SU-DHL-6 (cell line): ENCODE results near the gene VPS11.
A peak's percentile ranks its signal among the peaks of the same experiment; 100 is the strongest.

Experiments used
- H2AFZ ChIP-seq: fragments of 200-600 bp; sonication (generic); 2 replicates; pipeline ENCODE4 v1.6.1; 2014; ENCODE audit warnings: low read depth, mild to moderate bottlenecking, moderate library complexity, mixed read lengths, antibody characterized with exemption, low read length; ENCODE audit not compliant: severe bottlenecking
- H3F3A ChIP-seq: fragments of 200-600 bp; shearing (Covaris generic); 2 replicates; pipeline ENCODE4 v1.6.0; 2016; ENCODE audit warnings: antibody characterized with exemption, mild to moderate bottlenecking; ENCODE audit not compliant: insufficient read depth
- H3K27ac ChIP-seq: fragments of 200-600 bp; sonication (generic); 2 replicates; pipeline ENCODE4 v1.5.1; 2016; ENCODE audit warnings: low read depth, mild to moderate bottlenecking, low read length, moderate library complexity, mixed read lengths
- H3K27me3 ChIP-seq: fragments of 200-600 bp; sonication (generic), shearing (Covaris generic); 2 replicates; pipeline ENCODE4 v1.6.0; 2014; ENCODE audit warnings: mild to moderate bottlenecking, low read length
- H3K36me3 ChIP-seq: fragments of 200-600 bp; sonication (generic); 2 replicates; pipeline ENCODE4 v1.6.1; 2014; ENCODE audit warnings: mild to moderate bottlenecking, low read length, mixed read lengths
- H3K4me2 ChIP-seq: fragments of 300-600, 200-600 bp; shearing (Covaris generic), sonication (generic); 2 replicates; pipeline ENCODE4 v1.6.0; 2014; ENCODE audit warnings: low read length, low read depth, mild to moderate bottlenecking; ENCODE audit not compliant: poor library complexity, severe bottlenecking
- H3K4me3 ChIP-seq: fragments of 200-600 bp; sonication (generic); 2 replicates; pipeline ENCODE4 v1.5.1; 2014; ENCODE audit warnings: antibody characterized with exemption, low read length, mild to moderate bottlenecking, mixed read lengths; ENCODE audit not compliant: insufficient read depth, poor library complexity, severe bottlenecking
- H3K79me2 ChIP-seq: fragments of 200-600 bp; sonication (generic); 2 replicates; pipeline ENCODE4 v1.6.1; 2014; ENCODE audit warnings: mild to moderate bottlenecking, low read length, moderate library complexity; ENCODE audit not compliant: insufficient read depth
- H3K9ac ChIP-seq: fragments of 200-600 bp; sonication (generic); 2 replicates; pipeline ENCODE4 v1.7.0; 2014; ENCODE audit warnings: mild to moderate bottlenecking, low read length
- H3K9me2 ChIP-seq: fragments of 200-600 bp; sonication (generic); replicated peaks from 2 replicates; pipeline ENCODE4 v1.6.1; 2014; ENCODE audit warnings: low read length; ENCODE audit not compliant: insufficient read depth
- H3K9me3 ChIP-seq: fragments of 200-600 bp; sonication (generic); 2 replicates; pipeline ENCODE4 v1.6.1; 2014; ENCODE audit warnings: low read length, mixed read lengths; ENCODE audit not compliant: insufficient read depth
- H4K20me1 ChIP-seq: fragments of 200-600 bp; sonication (generic); 2 replicates; pipeline ENCODE4 v1.6.1; 2014; ENCODE audit warnings: low read depth, mild to moderate bottlenecking, antibody characterized with exemption, low read length, moderate library complexity, mixed read lengths
- EZH2phosphoT487 ChIP-seq: fragments of 200-600 bp; sonication (generic), shearing (Covaris generic); conservative IDR thresholded peaks from 2 replicates; pipeline ENCODE4 v1.6.1; 2018; ENCODE audit warnings: mild to moderate bottlenecking, antibody characterized with exemption, low read length, moderate library complexity, mixed read lengths
- TF ChIP-seq, protein P1 (sequence below): fragments of 200-600 bp; sonication (generic); IDR thresholded peaks from one replicate; pipeline ENCODE4 v1.5.1; 2017; ENCODE audit warnings: antibody characterized with exemption, mild to moderate bottlenecking, low read length, moderate library complexity; ENCODE audit not compliant: insufficient read depth, poor library complexity, severe bottlenecking

Gene VPS11

DNA sequence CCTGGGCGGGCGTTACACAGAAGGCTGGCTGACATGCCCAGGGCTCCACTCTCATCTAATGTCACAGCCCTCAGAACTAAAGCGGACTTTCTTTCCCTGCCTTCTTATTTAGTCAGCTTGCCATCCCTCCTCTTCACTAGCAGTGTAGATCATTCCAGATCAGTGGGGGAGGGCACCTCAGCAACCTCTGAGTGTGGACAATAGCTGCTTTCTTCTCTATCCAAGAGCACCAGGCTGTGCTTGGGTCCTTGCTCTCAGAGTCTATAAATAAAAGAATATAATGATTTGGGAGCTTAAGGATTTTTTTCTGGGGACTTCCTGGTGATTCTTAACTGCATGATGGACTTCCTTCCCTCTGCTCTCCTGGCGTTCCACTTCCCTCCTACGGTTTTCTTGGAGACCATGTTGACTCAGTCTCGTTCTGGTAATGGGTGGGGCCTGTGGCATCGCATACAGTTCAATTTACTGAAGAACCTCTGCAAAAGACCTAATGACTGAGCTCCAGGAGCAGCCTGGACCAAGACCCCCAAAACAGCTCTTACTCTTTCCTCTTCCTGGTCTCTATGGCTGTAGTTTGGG, 14.2 kb downstream of the VPS11 start:
- no peaks in the 10 kb centered on the region for H4K20me1 ChIP-seq
- H3K4me2 ChIP-seq, result no peak overlapping the region
- no peak overlapping the region for H2AFZ ChIP-seq
- TF ChIP-seq, protein P1, sequence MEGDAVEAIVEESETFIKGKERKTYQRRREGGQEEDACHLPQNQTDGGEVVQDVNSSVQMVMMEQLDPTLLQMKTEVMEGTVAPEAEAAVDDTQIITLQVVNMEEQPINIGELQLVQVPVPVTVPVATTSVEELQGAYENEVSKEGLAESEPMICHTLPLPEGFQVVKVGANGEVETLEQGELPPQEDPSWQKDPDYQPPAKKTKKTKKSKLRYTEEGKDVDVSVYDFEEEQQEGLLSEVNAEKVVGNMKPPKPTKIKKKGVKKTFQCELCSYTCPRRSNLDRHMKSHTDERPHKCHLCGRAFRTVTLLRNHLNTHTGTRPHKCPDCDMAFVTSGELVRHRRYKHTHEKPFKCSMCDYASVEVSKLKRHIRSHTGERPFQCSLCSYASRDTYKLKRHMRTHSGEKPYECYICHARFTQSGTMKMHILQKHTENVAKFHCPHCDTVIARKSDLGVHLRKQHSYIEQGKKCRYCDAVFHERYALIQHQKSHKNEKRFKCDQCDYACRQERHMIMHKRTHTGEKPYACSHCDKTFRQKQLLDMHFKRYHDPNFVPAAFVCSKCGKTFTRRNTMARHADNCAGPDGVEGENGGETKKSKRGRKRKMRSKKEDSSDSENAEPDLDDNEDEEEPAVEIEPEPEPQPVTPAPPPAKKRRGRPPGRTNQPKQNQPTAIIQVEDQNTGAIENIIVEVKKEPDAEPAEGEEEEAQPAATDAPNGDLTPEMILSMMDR, result no peak
- no peak for TF ChIP-seq EZH2phosphoT487
- peaks cover 11% of the 10 kb centered on the region for H3K79me2 ChIP-seq
- H3K27me3 ChIP-seq, result no peaks in the 10 kb centered on the region
- no peak overlapping the region for H3K9ac ChIP-seq
- H3K27ac ChIP-seq, result no peak overlapping the region
- H3K9me3 ChIP-seq, result no peaks in the 10 kb centered on the region
- no peak overlapping the region for H3K4me3 ChIP-seq
- no peaks in the 10 kb centered on the region for H3K9me2 ChIP-seq
- 0 out of 2 replicates have a peak, but pooled peaks cover 3% of the 10 kb centered on the region for H3F3A ChIP-seq
- H3K36me3 ChIP-seq, result no peaks in the 10 kb centered on the region

DNA sequence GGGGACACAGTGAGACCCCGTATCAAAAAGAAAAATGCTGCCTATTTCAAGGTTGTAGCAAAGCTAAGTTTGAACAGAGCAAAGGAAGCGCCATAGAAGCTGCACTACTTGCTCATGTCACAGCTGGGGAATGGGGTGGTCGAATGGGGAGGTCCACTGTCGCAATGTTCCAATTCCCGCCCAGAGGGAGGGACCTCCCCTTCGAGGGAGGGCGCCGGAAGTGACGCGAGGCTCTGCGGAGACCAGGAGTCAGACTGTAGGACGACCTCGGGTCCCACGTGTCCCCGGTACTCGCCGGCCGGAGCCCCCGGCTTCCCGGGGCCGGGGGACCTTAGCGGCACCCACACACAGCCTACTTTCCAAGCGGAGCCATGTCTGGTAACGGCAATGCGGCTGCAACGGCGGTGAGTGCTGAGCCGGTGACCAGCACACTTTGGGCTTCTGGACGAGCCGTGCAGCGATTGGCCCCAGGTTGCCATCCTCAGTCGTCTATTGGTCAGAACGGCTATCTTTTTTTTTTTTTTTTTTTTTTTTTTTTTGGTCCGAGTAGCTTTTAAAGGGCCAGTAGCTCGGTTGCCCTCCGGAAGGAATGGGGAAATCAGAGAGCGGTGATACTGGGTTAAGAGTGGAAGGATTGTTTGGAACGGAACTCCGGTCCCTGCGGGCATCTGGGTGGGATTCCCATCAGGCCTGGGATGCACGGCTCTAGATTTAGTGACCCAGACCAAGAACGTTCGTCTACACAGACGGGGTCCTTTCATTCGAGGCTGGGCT, 17.2 kb downstream of the VPS11 start, which contains the start of gene HMBS:
Gene HMBS, plus strand, starts transcription at position 219 of the 774 bp plus-strand sequence. Its CDS starts 153 bp downstream, at position 372.
- Histone ChIP-seq H4K20me1 (no peaks in the 10 kb centered on the region), H3K79me2 (peaks cover 11% of the 10 kb centered on the region), H3K27me3 (no peaks in the 10 kb centered on the region), H3K27ac (peak within 1 kb of the TSS; percentile 83), H2AFZ (peak within 1 kb of the TSS; percentile 88), H3K36me3 (no peaks in the 10 kb centered on the region), H3K9ac (peak within 1 kb of the TSS; percentile 74), H3K9me2 (no peaks in the 10 kb centered on the region), H3F3A (0 out of 2 replicates have a peak, but pooled peaks cover 8% of the 10 kb centered on the region), H3K9me3 (no peaks in the 10 kb centered on the region), H3K4me3 (peak within 1 kb of the TSS; percentile 68), H3K4me2 (peak within 1 kb of the TSS; percentile 74)
- TF ChIP-seq, protein P1, result no peak

- no peaks in the 10 kb centered on the region for H3K27me3 ChIP-seq
- no peaks in the 10 kb centered on the region for H3K36me3 ChIP-seq
- H3K9me3 ChIP-seq, result no peaks in the 10 kb centered on the region
- H3F3A ChIP-seq, result 0 out of 2 replicates have a peak, but pooled peaks cover 13% of the 10 kb centered on the region
- no peak for TF ChIP-seq EZH2phosphoT487
- TF ChIP-seq, protein P1, result no peak
- H3K9me2 ChIP-seq, result no peaks in the 10 kb centered on the region
- H3K9ac ChIP-seq, result peak overlapping the region; percentile 74
- H4K20me1 ChIP-seq, result no peaks in the 10 kb centered on the region
- H3K4me2 ChIP-seq, result peak overlapping the region; percentile 74
- H3K79me2 ChIP-seq, result peaks cover 11% of the 10 kb centered on the region
- peak overlapping the region; percentile 68 for H3K4me3 ChIP-seq
- H3K27ac ChIP-seq, result peak overlapping the region; percentile 83
- H2AFZ ChIP-seq, result no peak overlapping the region
Measured at GRCh38 chr11:119085437-119085847, 17.8 kb downstream of the VPS11 start.
